ENCODE data around the gene MED27. TPM values are rescaled to one million over a fixed set of nuclear protein-coding genes. Genes with fewer than 3 reads are reported as not detected.

Gene MED27
- total RNA-seq, 1 experiment from 2014 or later, result 30.4 TPM

DNA sequence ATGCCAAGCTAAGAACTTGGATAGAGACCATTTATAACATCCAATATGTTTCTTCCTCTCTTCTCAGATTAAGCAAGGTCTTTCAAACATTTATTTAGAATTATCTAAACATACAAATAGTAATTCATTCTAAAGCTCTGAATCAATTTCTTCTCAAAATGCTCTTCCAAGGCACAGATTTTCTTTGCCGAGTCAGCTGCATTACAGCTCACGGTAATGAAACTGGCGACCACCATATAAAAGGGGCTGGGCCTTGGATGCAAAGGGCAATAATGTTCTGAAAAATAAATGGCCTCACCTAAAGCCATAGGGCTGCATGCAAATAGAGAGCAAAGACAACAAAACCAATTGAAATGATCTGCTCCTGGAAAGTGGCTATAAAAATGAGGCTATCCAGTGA lies 63.8 kb downstream of the MED27 start:
- DNase-seq, result no peak
- no TSS peak for BruUV-seq (replicated peaks)
- no peak overlapping the region for H3K4me3 ChIP-seq (ENCODE audit: low read depth, low read length)
- no peaks in the 10 kb centered on the region for H3K27me3 ChIP-seq (replicated peaks; ENCODE audit: control insufficient read depth, insufficient read depth, low read length)
- no peak for TF ChIP-seq CTCF (IDR thresholded peaks at IDR 0.05; ENCODE audit: insufficient read depth in 1 of 2, low read depth in 1 of 2, low read length in 1 of 2, severe bottlenecking in 1 of 2, unreplicated experiment in 1 of 2)
- H3K9me3 Mint-ChIP-seq (ENCODE audit: unreplicated experiment), result no peaks in the 10 kb centered on the region
- no peaks in the 10 kb centered on the region for H3K9me3 ChIP-seq
- POLR2A ChIA-PET, result no interaction called here
- intact Hi-C loops (cut with micrococcal nuclease; ENCODE audit: unreplicated experiment), result no loop called here
- no peak overlapping the region for H3K27ac Mint-ChIP-seq (ENCODE audit: unreplicated experiment)
- H3K4me3 Mint-ChIP-seq (ENCODE audit: unreplicated experiment), result no peak overlapping the region
- CTCF ChIA-PET, result no interaction called here
- H3K4me1 ChIP-seq, result peaks cover 4% of the 10 kb centered on the region; the same call in 1 of the 2 replicates
- H3K4me1 Mint-ChIP-seq (ENCODE audit: low read depth, unreplicated experiment), result peaks cover 7% of the 10 kb centered on the region
- peaks cover 5% of the 10 kb centered on the region for H3K36me3 Mint-ChIP-seq (ENCODE audit: insufficient read depth, unreplicated experiment)
- H3K27me3 Mint-ChIP-seq (ENCODE audit: insufficient read depth, unreplicated experiment), result no peaks in the 10 kb centered on the region
- no peaks in the 10 kb centered on the region for H3K36me3 ChIP-seq (ENCODE audit: control insufficient read depth, insufficient read depth, low read length)

GRCh38 chr9:132014218-132014805 lies 65.4 kb downstream of the MED27 start:
- H3K4me1 ChIP-seq, result peaks cover 5% of the 10 kb centered on the region
- Mint-ChIP-seq H3K4me1 (ENCODE audit: low read depth, unreplicated experiment) (peaks cover 8% of the 10 kb centered on the region), H3K36me3 (ENCODE audit: insufficient read depth, unreplicated experiment) (peaks cover 5% of the 10 kb centered on the region), H3K4me3 (ENCODE audit: unreplicated experiment) (no peak overlapping the region), H3K27me3 (ENCODE audit: insufficient read depth, unreplicated experiment) (no peaks in the 10 kb centered on the region), H3K27ac (ENCODE audit: unreplicated experiment) (no peak overlapping the region), H3K9me3 (ENCODE audit: unreplicated experiment) (no peaks in the 10 kb centered on the region)
- no TSS peak for BruUV-seq (replicated peaks)
- POLR2A ChIA-PET, result no interaction called here
- H3K9me3 ChIP-seq, result no peaks in the 10 kb centered on the region
- no peaks in the 10 kb centered on the region for H3K27me3 ChIP-seq (replicated peaks; ENCODE audit: control insufficient read depth, insufficient read depth, low read length)
- intact Hi-C loops (cut with micrococcal nuclease; ENCODE audit: unreplicated experiment), result no loop called here
- no peaks in the 10 kb centered on the region for H3K36me3 ChIP-seq (ENCODE audit: control insufficient read depth, insufficient read depth, low read length)
- TF ChIP-seq CTCF (IDR thresholded peaks at IDR 0.05; ENCODE audit: insufficient read depth in 1 of 2, low read depth in 1 of 2, low read length in 1 of 2, severe bottlenecking in 1 of 2, unreplicated experiment in 1 of 2), result no peak
- no peak overlapping the region for H3K4me3 ChIP-seq (ENCODE audit: low read depth, low read length)
- CTCF ChIA-PET, result no interaction called here
- DNase-seq, result no peak

DNA sequence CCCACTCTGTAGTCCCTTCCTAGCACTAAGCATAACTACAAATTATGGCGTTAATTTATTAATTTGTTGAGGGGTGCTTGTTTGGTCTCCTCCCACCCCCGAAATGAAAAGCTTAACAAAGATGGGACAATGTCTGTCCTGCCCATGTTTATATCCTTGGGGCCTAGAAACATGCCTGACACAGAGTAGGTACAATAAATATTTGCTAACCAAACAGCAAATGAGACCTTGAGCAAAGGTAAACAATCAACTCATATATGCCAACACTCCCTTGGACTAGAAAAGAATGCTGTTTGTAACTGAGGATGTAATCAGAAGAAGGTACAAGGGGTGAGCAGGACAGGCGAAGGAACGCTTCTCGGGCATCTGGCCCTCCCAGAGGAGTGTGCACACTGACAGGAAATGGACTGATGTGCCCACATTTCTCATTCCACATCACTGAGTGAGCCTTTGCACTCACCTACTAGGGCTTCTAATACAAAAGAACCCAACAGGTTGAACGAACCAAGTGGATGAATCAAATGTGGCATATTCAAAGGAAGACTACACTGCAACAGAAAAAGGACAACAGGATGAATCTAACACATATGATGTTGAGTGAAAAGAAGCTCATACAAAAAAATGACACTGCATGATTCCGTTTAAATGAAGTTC lies 66.8 kb downstream of the MED27 start:
- H3K4me3 Mint-ChIP-seq (ENCODE audit: unreplicated experiment), result no peak overlapping the region
- H3K36me3 ChIP-seq (ENCODE audit: control insufficient read depth, insufficient read depth, low read length), result no peaks in the 10 kb centered on the region
- peaks cover 15% of the 10 kb centered on the region for H3K4me1 ChIP-seq
- H3K4me1 Mint-ChIP-seq (ENCODE audit: low read depth, unreplicated experiment), result peaks cover 15% of the 10 kb centered on the region
- no peak for TF ChIP-seq CTCF (IDR thresholded peaks at IDR 0.05; ENCODE audit: insufficient read depth in 1 of 2, low read depth in 1 of 2, low read length in 1 of 2, severe bottlenecking in 1 of 2, unreplicated experiment in 1 of 2)
- ChIA-PET POLR2A (no interaction called here), CTCF (no interaction called here)
- no peak overlapping the region for H3K27ac Mint-ChIP-seq (ENCODE audit: unreplicated experiment)
- BruUV-seq (replicated peaks), result no TSS peak
- no peaks in the 10 kb centered on the region for H3K9me3 ChIP-seq
- no peak for DNase-seq
- no peak overlapping the region for H3K4me3 ChIP-seq (ENCODE audit: low read depth, low read length)
- no peaks in the 10 kb centered on the region for H3K27me3 ChIP-seq (replicated peaks; ENCODE audit: control insufficient read depth, insufficient read depth, low read length)
- intact Hi-C loops (cut with micrococcal nuclease; ENCODE audit: unreplicated experiment), result no loop called here
- no peaks in the 10 kb centered on the region for H3K27me3 Mint-ChIP-seq (ENCODE audit: insufficient read depth, unreplicated experiment)
- H3K9me3 Mint-ChIP-seq (ENCODE audit: unreplicated experiment), result no peaks in the 10 kb centered on the region
- H3K36me3 Mint-ChIP-seq (ENCODE audit: insufficient read depth, unreplicated experiment), result peaks cover 5% of the 10 kb centered on the region
